Sciatic nerve (tissue), 2 donors: ENCODE results near the gene ASH1L. TPM values are rescaled to one million over a fixed set of nuclear protein-coding genes. Genes with fewer than 3 reads are reported as not detected.
"Not testable (repeated sequence)": the region's sequence is repeated elsewhere in the genome, so short reads cannot be mapped to it uniquely, and the experiment has no call there.

Source experiments
- ATAC-seq: fragments of 200-7000 bp; cut with Tn5 transposase; one replicate; pipeline ENCODE4 v1.9.1; 2020; ENCODE audit warnings: mild to moderate bottlenecking, moderate library complexity
- DNase-seq: peaks from one replicate; pipeline ENCODE4 v3.0.0-alpha.2; 2020; ENCODE audit warnings: low spot score
- intact Hi-C: fragments of 100-400 bp; cut with DNase I; formaldehyde crosslinking; loops from one replicate; pipeline ENCODE4 v1.14.2; 2022
- total RNA-seq: library from RNA; stranded (reverse); fragmentation: NEBNext Ultra II Directional; extraction: Animal tissue kit (Norgen Biotek cat#: 25700); gene quantifications from one replicate; pipeline ENCODE4 v1.2.1, GENCODE V29; 2021
- donor health status: DM: no; HTN: no; CAD: no.
- donor health status: DM: no; HTN: no; CAD: no.

ASH1L gene
- total RNA-seq, 1 donor from 2014 or later = 129 TPM

DNA sequence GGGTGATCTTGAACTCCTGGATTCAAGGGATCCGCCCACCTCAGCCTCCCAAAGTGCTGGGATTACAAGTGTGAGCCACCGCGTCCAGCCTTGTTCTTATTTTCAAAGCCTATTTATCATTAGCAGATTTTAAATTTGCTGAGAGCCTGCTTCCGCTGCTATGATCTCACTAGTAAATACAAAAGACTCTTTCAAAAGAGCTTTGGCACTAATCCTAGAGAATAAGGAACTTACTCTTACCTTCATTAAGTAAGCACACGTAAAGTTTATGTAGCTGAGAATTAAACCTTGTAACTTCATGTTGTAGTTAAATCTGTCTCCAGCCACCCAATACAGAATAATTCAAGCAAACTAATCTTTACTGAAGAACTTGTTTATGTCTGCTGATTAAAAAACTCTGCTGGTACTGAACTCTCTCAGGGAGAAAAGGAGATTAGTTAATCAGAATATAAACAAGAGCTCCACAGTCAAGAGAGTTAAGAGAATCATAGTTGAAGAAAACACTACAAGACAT lies 169.6 kb downstream of the ASH1L start:
- ATAC-seq (peak; percentile 75), DNase-seq (no peak)
- intact Hi-C loops = no loop called here

DNA sequence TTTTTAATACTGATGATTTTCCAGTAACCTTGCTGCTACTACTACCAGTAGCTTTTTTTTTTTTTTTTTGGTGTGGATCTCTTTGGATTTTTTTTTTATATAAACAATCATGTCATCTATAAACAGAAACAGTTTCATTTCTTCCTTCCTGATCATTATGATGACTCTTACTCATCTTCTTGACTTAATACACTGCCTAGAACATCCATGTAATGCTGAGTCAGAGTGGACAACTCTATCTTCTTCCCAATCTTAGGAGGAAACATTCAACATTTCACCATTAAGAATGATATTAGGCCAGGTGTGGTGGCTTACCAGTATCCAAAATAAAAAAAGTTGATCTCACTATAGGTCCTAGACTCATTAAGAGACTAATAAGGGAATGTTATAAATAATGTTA lies 172.8 kb downstream of the ASH1L start:
- DNase-seq (no peak), ATAC-seq (no peak)
- intact Hi-C loops = no loop called here

DNA sequence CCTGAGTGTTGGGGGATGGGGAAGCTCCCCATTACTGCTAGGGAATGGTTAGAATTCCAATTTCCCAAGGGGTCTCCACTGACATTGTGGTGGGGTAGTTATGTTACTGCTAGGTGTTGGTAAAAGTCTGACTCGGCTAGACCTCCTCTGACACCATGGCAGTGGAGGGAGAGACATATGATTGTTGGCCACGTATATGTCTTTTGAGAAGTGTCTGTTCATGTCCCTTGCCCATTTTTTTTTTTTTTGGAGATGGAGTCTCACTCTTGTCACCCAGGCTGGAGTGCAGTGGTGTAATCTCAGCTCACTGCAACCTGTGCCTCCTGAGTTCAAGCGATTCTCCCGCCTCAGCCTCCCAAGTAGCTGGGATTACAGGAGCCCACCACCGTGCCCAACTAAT lies 176.8 kb downstream of the ASH1L start:
- ATAC-seq, DNase-seq, intact Hi-C loops: not testable (repeated sequence)

DNA sequence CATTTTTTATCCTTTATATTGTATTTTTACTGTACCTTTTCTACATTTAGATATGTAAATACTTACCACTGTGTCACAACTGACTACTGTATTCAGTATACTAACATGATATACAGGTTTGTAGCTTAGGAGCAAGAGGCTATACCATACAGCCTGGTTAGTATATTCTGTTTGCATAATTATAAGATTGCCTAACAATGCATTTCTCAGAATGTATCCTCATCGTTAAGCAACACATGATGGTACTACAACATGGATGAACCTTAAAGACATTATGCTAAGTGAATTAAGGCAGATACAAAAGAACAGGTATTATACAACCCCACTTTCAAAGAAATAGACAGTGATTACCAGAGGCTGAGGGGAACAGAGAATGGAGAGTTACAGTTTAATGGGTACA lies 179.2 kb downstream of the ASH1L start:
- DNase-seq (no peak), ATAC-seq (no peak)
- intact Hi-C loops = no loop called here

DNA sequence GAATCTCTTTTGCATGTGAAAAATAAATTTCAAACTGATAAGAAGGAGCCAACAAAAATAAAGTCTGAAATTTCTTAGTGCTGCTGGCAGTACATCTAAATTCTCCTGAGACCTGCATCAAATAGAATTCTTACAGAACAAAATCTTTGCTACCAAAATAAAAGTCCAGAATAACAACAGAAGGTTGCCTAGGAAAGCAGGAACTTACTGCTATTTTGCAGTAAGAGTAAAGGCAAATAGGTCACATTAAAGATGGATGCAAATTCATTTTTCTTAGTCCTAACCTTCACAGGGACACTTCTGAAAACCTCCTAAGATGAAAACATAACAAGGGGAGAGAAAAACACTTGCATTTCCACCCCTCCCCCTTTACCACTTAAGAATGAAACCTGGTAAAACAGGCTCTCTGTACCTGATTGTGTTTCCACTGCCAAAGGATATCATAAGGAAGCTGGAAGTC lies 182.9 kb downstream of the ASH1L start:
- DNase-seq (no peak), ATAC-seq (peak; percentile 94)
- intact Hi-C loops = no loop called here

GRCh38 chr1:155379180-155379579 lies 183.4 kb downstream of the ASH1L start:
- intact Hi-C loops = no loop called here
- DNase-seq (no peak), ATAC-seq (peak; percentile 39)

DNA sequence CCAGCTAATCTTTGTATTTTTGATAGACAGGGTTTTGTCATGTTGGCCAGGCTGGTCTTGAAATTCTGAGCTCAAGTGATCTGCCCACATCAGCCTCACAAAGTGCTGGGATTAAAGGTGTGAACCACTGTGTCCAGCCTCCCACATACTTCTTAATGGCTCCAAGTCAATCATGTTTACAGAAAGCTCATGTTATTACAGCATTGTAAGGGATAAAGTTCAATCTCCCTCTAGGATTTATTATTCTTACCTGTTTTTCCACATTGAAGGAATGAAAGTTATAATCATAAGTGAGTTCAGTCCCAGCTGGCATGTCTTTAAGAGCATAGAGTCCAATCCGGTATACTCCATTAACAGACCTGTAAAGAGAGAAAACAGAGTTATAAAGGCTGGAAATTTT lies 202.6 kb downstream of the ASH1L start:
- intact Hi-C loops = no loop called here

GRCh38 chr1:155352631-155353030 lies 210.0 kb downstream of the ASH1L start:
- DNase-seq (no peak), ATAC-seq (no peak)
- intact Hi-C loops = no loop called here

More for the DNA sequence above, 202.6 kb downstream of the ASH1L start:
- ATAC-seq = no peak
- no peak for DNase-seq

GRCh38 chr1:155342842-155343241 lies 219.8 kb downstream of the ASH1L start:
- no peak for DNase-seq
- intact Hi-C loops = no loop called here
- ATAC-seq = no peak

DNA sequence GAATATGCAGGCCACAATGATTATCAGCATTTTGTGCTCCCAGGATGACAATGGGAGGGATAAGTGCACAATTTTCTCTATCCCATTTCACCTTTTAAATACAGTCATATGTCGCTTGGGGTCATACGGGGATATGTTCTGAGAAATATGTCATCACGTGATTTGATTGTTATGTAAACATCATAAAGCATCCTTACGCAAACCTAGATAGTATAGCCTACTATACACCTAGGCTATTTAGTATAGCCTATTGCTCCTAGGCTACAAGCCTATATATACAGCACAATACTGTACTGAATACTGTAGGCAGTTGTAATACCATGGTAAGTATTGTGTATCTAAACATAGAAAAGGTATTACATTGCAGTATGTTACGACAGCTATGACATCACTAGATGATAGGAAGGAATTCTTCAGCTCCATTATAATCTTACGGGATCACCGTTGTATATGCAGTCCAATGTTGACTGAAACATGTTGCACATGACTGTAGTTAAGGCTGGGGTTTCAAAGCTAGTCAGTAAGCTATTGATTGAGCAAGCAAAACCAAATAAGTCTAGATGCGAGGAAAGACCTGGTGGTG lies 223.0 kb downstream of the ASH1L start:
- no peak for ATAC-seq
- intact Hi-C loops = no loop called here
- no peak for DNase-seq

DNA sequence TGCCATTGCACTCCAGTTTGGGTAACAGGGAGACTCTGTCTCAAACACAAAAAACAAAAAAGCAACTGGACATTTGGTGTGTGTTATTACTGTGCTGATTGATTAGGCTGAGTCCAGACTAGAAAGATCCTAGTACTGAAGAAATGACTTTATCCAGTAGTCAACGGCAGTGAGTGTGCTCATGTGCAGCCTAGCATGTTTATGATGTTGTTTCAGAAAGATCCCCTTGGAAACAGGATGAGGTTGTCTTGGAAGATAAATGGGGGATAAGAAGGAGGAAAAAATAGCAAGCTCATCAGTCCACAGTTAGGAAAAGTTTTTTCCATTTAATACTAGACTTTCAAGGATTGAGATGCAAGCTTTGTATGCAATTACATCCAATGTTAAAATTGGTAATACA lies 227.6 kb downstream of the ASH1L start:
- intact Hi-C loops = no loop called here
- no peak for DNase-seq
- no peak for ATAC-seq

DNA sequence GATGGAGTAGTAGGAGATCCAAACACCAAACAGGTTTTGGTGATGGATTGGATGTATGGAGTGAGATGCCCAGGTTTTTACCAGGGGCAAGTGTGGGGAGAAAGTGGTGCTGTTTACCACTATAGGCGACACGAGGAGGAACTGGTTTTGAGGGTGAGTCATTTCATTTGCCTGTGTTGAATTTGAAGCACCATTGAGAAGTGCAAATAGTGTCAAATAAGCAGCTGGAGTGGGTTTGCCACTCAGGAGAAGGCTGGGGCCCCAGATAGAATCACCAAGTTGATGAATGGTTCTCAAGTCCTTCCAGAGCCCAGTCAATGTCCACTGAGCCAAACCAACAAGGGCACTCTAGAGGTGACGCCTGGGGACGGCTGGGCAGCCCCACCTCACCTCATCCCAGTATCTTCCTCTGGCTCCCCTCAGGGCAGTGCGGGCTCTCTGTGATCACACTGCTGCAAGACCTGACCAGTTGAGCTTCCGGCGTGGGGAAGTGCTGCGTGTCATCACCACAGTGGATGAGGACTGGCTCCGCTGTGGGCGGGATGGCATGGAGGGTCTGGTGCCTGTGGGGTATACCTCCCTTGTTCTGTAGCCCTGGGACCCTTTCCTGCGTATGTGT lies 232.5 kb downstream of the ASH1L start:
- intact Hi-C loops = no loop called here
- ATAC-seq (no peak), DNase-seq (no peak)

DNA sequence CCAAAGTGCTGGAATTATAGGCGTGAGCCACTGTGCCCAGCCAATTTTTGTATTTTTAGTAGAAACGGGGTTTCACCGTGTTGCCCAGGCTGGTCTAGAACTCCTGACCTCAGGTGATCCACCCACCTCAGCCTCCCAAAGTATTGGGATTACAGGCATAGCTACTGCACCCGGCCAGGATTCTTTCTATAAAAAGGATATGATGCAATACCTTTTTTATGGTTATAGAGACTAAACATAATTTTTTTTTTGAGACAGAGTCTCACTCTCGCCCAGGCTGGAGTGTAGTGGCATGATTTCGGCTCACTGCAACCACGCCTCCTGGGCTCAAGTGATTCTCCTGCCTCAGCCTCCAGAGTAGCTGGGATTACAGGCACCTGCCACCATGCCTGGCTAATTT lies 233.7 kb downstream of the ASH1L start:
- intact Hi-C loops, ATAC-seq, DNase-seq: not testable (repeated sequence)

GRCh38 chr1:155327981-155328380 lies 234.6 kb downstream of the ASH1L start:
- ATAC-seq = no peak
- no peak for DNase-seq
- intact Hi-C loops = loop anchor here (1.0 kb wide), 1 partner anchor 37 kb away; no protein-coding TSS in a partner anchor

GRCh38 chr1:155326631-155327037 lies 236.0 kb downstream of the ASH1L start:
- intact Hi-C loops = loop anchor here (1.0 kb wide), 1 partner anchor 39 kb away; no protein-coding TSS in a partner anchor
- ATAC-seq (no peak), DNase-seq (no peak)

DNA sequence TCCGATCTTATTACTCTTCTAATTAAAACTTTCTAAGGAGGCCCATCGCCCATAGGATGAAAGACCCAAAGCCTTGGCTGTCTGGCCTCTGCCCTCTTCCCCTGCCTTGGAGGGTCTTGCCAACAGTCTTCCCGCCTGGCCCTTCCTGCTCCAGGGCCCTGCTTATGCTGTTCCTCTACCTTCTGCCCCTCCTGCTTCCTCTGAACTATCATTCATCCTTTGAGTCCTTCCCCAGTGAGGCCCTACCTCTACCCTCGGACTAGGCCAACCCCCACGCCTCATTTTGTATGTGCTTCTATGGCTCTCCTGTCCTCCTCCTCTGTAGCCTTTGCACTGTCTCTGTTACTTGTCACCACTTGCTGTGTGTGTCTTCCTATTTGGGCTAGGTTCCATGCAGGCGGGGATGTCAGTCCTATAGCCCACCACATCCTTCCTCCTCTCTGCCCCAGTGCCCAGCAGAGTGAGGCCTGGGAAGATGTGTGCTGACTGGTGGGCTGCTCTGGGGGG lies 236.5 kb downstream of the ASH1L start:
- DNase-seq (no peak), ATAC-seq (no peak)
- intact Hi-C loops = no loop called here

- no peak for ATAC-seq
- intact Hi-C loops = no loop called here
- no peak for DNase-seq
Observed at GRCh38 chr1:155325603-155325893, 237.1 kb downstream of the ASH1L start.

GRCh38 chr1:155324717-155325602 lies 237.6 kb downstream of the ASH1L start:
- peak; percentile 79 for DNase-seq
- intact Hi-C loops = loop anchor here (5.0 kb wide), 1 partner anchor 53 kb away; the partner anchor contains the start of gene CLK2
- no peak for ATAC-seq

DNA sequence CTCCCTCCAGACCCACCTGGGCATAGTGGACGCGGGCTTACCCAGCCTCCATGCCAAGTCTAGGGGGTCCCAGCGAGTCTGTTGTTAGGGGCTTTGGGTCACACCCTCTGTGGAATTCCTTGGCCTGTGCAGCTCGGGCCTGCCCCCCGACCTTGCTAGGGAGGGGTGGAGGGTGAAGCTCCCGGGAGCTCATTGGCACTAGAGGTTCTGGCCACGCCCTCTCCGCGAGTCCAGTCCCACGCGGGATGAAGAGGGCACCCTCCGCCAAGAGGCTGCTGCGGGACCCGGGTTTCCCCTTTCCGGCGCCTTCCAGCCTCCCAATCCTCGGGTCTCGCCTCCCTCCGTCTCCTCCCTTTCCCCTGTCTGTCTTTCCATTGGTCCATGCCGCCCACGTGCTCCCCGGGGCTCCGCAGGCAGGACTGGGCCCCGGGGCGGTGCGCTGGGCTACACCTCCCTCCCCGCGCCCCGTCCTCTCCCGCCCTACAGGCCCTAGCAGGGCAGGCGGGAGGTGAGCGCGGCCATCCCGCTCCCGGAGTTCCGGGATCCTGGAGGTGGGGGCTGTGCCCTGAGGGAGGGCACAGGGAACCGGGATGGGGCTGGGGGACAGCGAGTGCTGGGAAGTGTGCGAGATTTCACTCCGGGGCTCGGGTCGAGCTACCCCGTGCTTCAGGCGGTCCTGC lies 238.4 kb downstream of the ASH1L start:
- ATAC-seq (peak; percentile 90), DNase-seq (peak; percentile 98)
- intact Hi-C loops = loop anchor here (5.0 kb wide), 1 partner anchor 52 kb away; the partner anchor contains the start of gene CLK2
